ENCODE results near the gene SUGP2. TPM values are rescaled to one million over a fixed set of nuclear protein-coding genes. Genes with fewer than 3 reads are reported as not detected.

The SUGP2 gene
- polyA plus RNA-seq, 1 donor (not counting 4 experiments of a cell fraction or from before 2014, with no cell fraction given): 51.2 TPM

- dilution Hi-C loops (cut with MboI; ENCODE audit: extremely low pct_ligation_motif_present, low sequenced_read_pairs): no loop called here
- no peak for DNase-seq (ENCODE audit: low read depth, low spot score)
These were observed 88.0 kb downstream of the SUGP2 start for GRCh38 chr19:18945297-18945696.

GRCh38 chr19:18943465-18943864, 89.9 kb downstream of the SUGP2 start:
- dilution Hi-C loops (cut with MboI; ENCODE audit: extremely low pct_ligation_motif_present, low sequenced_read_pairs): no loop called here
- no peak for TF ChIP-seq CTCF (optimal IDR thresholded peaks at IDR 0.05 in 1 of 3, IDR thresholded peaks at IDR 0.05 in 1 of 3, conservative IDR thresholded peaks at IDR 0.05 in 1 of 3; ENCODE audit: extremely low read depth in 1 of 3, insufficient read depth in 2 of 3, low read length in 3 of 3)
- TF ChIP-seq EZH2 (IDR thresholded peaks at IDR 0.05; ENCODE audit: low read length): no peak
- H3K9me1 ChIP-seq (ENCODE audit: control insufficient read depth, extremely low read depth, insufficient read depth, low read length): no peaks in the 10 kb centered on the region
- no peaks in the 10 kb centered on the region for H4K20me1 ChIP-seq (ENCODE audit: control insufficient read depth, extremely low read depth, insufficient read depth, low read length)
- no peak for DNase-seq (ENCODE audit: low read depth, low spot score)
- H3K9me3 ChIP-seq (ENCODE audit: control insufficient read depth, low read depth, low read length): no peaks in the 10 kb centered on the region
- H3K4me3 ChIP-seq (ENCODE audit: control insufficient read depth in 2 of 3, extremely low read depth in 1 of 3, insufficient read depth in 2 of 3, low read depth in 1 of 3, low read length in 3 of 3): no peak overlapping the region
- H3K27ac ChIP-seq (ENCODE audit: control insufficient read depth, insufficient read depth, low read length): no peak overlapping the region
- no peaks in the 10 kb centered on the region for H3K27me3 ChIP-seq (ENCODE audit: control insufficient read depth, extremely low read depth, insufficient read depth, low read length)
- H2AFZ ChIP-seq (ENCODE audit: control insufficient read depth, low read length): no peak overlapping the region
- peaks cover 38% of the 10 kb centered on the region for H3K79me2 ChIP-seq (ENCODE audit: control insufficient read depth, insufficient read depth, low read length)
- no peak overlapping the region for H3K9ac ChIP-seq (ENCODE audit: control insufficient read depth, extremely low read depth, insufficient read depth, low read length)
- FAIRE-seq: no peak
- H3K4me2 ChIP-seq (ENCODE audit: control insufficient read depth, extremely low read depth, insufficient read depth, low read depth, low read length): no peak overlapping the region
- H3K4me1 ChIP-seq (ENCODE audit: control insufficient read depth, extremely low read depth, insufficient read depth, low read length): peaks cover 10% of the 10 kb centered on the region
- H3K36me3 ChIP-seq (ENCODE audit: control insufficient read depth in 2 of 2, extremely low read depth in 1 of 2, insufficient read depth in 2 of 2, low read length in 2 of 2): peaks cover 6 to 10% of the 10 kb centered on the region in 2 experiments

More at GRCh38 chr19:18945297-18945696, 88.0 kb downstream of the SUGP2 start:
- no peak overlapping the region for H3K27ac ChIP-seq (ENCODE audit: control insufficient read depth, insufficient read depth, low read length)
- peaks cover 19% of the 10 kb centered on the region for H3K79me2 ChIP-seq (ENCODE audit: control insufficient read depth, insufficient read depth, low read length)
- H3K9me3 ChIP-seq (ENCODE audit: control insufficient read depth, low read depth, low read length): no peaks in the 10 kb centered on the region
- H3K4me3 ChIP-seq (ENCODE audit: control insufficient read depth in 2 of 3, extremely low read depth in 1 of 3, insufficient read depth in 2 of 3, low read depth in 1 of 3, low read length in 3 of 3): no peak overlapping the region
- TF ChIP-seq EZH2 (IDR thresholded peaks at IDR 0.05; ENCODE audit: low read length) (no peak), CTCF (optimal IDR thresholded peaks at IDR 0.05 in 1 of 3, IDR thresholded peaks at IDR 0.05 in 1 of 3, conservative IDR thresholded peaks at IDR 0.05 in 1 of 3; ENCODE audit: extremely low read depth in 1 of 3, insufficient read depth in 2 of 3, low read length in 3 of 3) (no peak)
- H2AFZ ChIP-seq (ENCODE audit: control insufficient read depth, low read length): no peak overlapping the region
- H3K4me1 ChIP-seq (ENCODE audit: control insufficient read depth, extremely low read depth, insufficient read depth, low read length): peaks cover 10% of the 10 kb centered on the region
- H3K36me3 ChIP-seq (ENCODE audit: control insufficient read depth in 2 of 2, extremely low read depth in 1 of 2, insufficient read depth in 2 of 2, low read length in 2 of 2): peaks cover 4 to 9% of the 10 kb centered on the region in 2 experiments
- FAIRE-seq: no peak
- H3K9ac ChIP-seq (ENCODE audit: control insufficient read depth, extremely low read depth, insufficient read depth, low read length): no peak overlapping the region
- no peaks in the 10 kb centered on the region for H3K27me3 ChIP-seq (ENCODE audit: control insufficient read depth, extremely low read depth, insufficient read depth, low read length)
- H3K4me2 ChIP-seq (ENCODE audit: control insufficient read depth, extremely low read depth, insufficient read depth, low read depth, low read length): no peak overlapping the region
- no peaks in the 10 kb centered on the region for H3K9me1 ChIP-seq (ENCODE audit: control insufficient read depth, extremely low read depth, insufficient read depth, low read length)
- H4K20me1 ChIP-seq (ENCODE audit: control insufficient read depth, extremely low read depth, insufficient read depth, low read length): no peaks in the 10 kb centered on the region

All from keratinocyte (primary cell).